GM10266 (cell line): ENCODE measurements around the gene ATP5F1E.

ENCODE experiments used
- DNase-seq: peaks from one replicate; pipeline ENCODE4 v3.0.0; 2012; ENCODE audit errors: extremely low spot score
- TF ChIP-seq, protein P1 (sequence below): IDR thresholded peaks from 2 replicates; pipeline ENCODE4 v1.5.1; 2012; ENCODE audit warnings: mild to moderate bottlenecking, low read depth; ENCODE audit not compliant: control insufficient read depth, insufficient read depth; ENCODE audit errors: missing control alignments

Gene ATP5F1E

DNA sequence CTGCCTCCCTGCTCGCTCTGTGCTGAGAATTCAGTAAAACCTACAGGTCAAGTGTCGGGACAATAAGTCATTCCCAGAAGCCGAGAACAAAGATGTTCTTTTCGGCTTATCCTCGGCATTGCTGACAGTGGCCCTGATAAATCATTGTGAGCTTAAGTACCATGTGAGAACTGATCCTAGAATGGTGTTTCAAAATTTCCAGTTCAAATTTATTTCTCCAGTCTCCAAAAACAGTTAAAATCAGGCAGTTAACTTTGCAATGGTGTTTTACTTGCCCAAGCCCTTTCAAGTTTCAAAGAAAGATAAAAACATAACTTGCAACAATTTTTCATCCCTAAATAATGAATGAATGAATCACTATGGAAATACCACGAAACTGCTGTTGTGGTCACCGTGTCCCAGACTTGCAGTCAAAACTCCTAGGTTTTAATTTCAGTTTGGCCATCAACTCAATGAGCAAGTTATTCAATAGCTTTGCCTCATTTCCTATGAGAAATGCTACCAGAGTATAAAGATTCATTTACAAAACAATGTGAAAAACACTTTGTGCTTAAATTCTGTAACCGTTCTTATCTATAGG, 4.3 kb downstream of the ATP5F1E start:
- TF ChIP-seq, protein P1, sequence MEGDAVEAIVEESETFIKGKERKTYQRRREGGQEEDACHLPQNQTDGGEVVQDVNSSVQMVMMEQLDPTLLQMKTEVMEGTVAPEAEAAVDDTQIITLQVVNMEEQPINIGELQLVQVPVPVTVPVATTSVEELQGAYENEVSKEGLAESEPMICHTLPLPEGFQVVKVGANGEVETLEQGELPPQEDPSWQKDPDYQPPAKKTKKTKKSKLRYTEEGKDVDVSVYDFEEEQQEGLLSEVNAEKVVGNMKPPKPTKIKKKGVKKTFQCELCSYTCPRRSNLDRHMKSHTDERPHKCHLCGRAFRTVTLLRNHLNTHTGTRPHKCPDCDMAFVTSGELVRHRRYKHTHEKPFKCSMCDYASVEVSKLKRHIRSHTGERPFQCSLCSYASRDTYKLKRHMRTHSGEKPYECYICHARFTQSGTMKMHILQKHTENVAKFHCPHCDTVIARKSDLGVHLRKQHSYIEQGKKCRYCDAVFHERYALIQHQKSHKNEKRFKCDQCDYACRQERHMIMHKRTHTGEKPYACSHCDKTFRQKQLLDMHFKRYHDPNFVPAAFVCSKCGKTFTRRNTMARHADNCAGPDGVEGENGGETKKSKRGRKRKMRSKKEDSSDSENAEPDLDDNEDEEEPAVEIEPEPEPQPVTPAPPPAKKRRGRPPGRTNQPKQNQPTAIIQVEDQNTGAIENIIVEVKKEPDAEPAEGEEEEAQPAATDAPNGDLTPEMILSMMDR: no peak
- no peak for DNase-seq

DNA sequence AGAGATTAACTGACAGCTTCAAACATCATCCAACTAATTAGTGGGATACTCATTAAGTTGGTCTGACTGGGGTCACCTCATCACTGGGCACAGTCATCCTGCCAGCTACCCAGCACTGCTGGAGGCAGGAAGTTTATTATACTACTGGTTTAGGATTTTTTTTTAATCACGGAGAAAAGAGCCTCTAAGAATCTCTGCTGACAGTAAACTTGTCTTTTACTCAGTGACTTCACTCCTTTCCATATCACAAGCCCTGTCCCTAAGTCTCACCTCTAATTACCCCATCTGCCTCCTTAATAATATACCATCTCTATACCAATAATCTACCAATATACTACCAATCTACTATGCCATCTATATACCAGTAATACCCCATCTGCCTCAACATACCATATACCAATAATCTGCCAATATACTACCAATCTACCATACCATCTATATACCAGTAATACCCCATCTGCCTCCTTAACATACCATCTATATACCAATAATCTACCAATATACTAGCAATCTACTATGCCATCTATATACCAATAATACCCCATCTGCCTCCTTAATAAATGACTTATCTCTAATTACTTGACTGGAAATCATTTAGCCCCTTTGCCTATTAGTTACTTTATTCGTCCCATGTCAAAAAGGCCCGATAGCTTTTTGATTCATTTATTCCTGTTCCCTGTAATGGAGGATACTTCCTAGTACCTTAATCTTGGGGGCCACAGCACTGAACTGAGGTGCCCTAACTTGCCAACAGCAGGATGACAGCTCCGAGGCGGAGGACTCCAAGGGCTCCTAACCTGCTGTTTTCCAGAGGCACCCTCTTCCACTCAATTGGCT, 5.0 kb downstream of the ATP5F1E start:
- TF ChIP-seq, protein P1: no peak
- no peak for DNase-seq

DNA sequence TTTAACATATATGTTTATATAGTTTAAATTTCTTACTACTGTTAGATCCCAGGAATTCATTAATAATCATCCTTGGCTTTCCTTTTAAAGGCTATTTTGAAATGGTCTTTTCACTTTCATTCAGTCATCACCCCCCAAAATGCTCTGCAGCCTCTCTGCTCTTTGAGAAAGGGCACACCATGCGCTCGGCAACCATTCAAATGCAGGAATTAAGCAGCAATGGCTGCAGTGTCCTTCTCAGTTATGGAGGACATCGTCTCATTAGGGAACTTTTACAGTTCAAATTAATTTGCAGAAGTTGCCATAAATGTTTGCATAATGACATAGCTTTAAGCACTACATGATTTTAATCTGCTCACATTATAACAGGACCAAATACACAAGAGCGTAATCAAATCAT, 6.6 kb downstream of the ATP5F1E start:
- TF ChIP-seq, protein P1: no peak
- no peak for DNase-seq

- no peak for DNase-seq
- TF ChIP-seq, protein P1: no peak
These were observed 7.0 kb downstream of the ATP5F1E start for GRCh38 chr20:59025086-59025485.

- TF ChIP-seq, protein P1: no peak
These were observed 8.0 kb downstream of the ATP5F1E start for GRCh38 chr20:59024111-59024530.

GRCh38 chr20:59023616-59024015, 8.5 kb downstream of the ATP5F1E start:
- no peak for DNase-seq
- TF ChIP-seq, protein P1: no peak

More at GRCh38 chr20:59024111-59024530, 8.0 kb downstream of the ATP5F1E start:
- DNase-seq: no peak

DNA sequence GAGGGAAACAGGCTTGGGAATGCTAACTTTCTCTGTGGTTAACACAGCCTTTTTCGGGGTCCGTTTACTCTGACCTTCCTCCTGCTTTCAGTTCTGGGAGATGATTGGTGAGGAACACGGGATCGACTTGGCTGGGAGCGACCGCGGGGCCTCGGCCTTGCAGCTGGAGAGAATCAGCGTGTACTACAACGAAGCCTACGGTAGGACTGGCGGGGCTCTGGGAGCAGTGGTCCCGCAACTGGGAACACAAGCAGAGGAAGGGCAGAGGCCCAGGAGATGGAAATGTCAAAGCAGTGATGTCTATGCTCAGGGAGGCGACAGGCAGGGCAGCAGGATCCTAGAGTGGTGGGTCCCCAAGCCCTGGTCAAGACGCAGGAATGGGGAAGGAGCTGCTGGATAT, 9.4 kb downstream of the ATP5F1E start:
- no peak for DNase-seq
- TF ChIP-seq, protein P1: no peak
